GM12801 (cell line): ENCODE measurements around the gene FOXO3.

Experiments
- TF ChIP-seq, protein P1 (sequence below): IDR thresholded peaks from one replicate; pipeline ENCODE4 v1.5.1; 2011; ENCODE audit warnings: control low read depth; ENCODE audit not compliant: insufficient read length; ENCODE audit errors: extremely low read depth

The FOXO3 gene

DNA sequence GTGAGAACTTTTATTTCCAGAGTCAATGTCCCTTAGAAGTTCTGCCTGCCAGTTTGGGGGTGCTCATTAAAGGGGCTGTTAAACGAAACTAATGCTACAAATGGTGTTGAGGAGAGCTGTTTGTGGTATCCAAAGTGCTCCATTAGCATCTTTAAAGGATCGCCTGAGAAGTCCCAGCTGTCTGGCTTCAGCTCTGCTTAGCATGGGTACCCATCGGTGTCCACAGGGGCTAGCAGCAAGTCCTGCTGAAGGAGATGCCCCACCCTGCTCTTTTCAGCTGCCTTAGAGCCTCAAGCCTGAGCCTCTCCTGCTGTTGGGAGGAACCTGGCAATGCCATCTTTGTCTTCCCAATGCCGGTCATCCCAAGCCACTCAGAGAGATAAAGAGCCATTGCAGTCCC lies 111.1 kb downstream of the FOXO3 start:
- TF ChIP-seq, protein P1, sequence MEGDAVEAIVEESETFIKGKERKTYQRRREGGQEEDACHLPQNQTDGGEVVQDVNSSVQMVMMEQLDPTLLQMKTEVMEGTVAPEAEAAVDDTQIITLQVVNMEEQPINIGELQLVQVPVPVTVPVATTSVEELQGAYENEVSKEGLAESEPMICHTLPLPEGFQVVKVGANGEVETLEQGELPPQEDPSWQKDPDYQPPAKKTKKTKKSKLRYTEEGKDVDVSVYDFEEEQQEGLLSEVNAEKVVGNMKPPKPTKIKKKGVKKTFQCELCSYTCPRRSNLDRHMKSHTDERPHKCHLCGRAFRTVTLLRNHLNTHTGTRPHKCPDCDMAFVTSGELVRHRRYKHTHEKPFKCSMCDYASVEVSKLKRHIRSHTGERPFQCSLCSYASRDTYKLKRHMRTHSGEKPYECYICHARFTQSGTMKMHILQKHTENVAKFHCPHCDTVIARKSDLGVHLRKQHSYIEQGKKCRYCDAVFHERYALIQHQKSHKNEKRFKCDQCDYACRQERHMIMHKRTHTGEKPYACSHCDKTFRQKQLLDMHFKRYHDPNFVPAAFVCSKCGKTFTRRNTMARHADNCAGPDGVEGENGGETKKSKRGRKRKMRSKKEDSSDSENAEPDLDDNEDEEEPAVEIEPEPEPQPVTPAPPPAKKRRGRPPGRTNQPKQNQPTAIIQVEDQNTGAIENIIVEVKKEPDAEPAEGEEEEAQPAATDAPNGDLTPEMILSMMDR, result no peak

DNA sequence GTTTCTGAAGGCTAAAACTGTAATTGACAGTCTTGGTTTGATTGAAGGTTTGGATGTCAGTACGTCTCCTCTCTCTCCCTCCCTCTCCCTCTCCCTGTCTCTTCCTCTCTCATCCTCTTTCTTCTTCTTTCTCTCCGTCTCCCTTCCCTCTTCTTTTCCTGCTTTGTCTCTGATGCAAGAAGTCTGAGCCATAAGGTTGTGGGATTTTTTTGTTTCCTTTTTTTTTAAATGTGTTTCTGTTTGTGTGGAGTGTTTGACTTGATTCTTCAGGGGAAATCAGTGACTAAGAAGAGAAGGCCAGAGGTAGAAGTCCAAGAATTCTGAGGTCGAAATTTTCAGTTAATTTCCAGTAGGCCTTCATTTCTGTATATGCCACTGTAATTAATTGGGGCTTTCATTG lies 111.9 kb downstream of the FOXO3 start:
- TF ChIP-seq, protein P1, result no peak

DNA sequence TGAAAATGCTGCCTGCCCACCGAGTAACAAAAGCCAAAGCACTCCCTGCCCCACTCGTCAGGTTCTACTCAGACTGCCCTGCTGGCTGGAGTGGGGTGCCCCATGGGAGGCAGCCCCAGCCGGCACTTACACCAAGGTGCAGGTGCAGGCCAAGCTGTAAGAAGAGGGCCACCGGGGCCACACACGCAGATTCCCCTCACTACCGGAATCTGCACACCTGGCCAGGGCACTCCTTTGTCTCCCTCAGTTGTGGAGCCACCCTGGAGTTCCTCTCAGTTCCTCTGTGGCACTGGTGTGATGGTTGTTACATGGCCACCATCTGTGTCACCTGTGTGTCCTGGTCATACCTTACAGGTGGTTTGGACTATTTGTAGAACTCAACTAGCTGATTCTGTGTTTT lies 112.4 kb downstream of the FOXO3 start:
- TF ChIP-seq, protein P1, result no peak

DNA sequence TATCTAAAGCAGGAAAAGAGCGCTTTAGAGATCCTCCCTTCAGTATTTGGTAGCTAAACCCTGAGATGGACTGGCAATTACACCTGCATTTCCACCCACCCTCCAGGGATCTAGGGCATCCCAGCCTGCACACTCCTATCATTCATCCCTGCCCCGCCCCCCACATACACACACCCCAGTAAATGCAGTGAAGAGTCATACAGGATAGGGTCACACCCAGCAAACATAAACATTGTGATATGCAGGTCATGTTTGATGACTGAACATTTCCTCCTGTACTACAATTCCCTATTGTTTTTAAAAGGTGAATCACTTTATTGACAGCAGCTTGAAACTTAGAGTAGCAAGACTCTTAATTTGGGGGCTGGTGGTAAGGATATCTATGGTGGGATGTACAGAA lies 112.9 kb downstream of the FOXO3 start:
- TF ChIP-seq, protein P1, result no peak

DNA sequence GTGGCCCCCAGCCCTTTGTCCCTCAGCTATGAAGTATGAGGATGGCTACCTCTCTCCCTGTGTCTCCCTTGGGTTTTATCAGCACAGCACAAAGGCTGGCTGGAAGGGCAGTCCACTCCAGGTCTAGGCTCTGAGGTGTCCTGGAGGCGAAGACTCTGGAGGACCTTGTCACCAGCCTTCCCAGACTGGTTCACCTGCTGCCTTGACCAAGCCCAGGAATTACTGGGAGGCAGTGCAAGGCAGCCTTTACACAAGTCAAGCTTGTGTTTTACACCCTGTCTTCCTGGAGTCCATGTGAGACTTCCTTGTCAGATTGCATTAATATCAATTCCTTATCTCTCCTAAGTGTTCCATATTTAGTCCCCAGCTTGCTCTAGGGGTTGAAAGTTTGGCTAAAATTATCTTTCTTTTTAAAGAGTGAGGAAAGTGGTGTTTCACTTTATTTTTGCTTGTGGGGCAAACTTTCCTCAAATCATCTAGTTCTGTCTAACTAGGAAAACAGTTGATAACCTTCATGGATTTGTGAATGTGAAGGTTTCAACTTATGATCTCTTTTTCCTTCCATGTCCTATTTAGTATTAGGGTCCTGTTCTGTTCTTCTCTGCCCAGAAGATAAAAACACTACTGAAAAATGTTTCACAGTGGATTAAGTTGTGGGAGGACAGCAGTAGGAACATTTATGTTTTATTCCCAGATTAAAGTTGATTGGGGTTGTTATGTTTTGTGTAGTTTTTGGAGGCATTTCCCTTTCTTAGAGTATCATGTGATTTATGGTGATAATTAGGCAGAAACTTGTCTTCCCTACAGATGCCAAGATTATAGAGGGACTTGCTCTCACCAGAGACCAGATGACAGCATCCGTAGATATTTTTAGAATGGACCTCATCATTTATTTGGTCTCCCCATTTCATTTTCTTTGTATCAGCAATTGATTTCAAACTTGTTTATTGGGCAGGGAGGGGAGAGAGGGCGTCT lies 114.8 kb downstream of the FOXO3 start:
- TF ChIP-seq, protein P1, result no peak

DNA sequence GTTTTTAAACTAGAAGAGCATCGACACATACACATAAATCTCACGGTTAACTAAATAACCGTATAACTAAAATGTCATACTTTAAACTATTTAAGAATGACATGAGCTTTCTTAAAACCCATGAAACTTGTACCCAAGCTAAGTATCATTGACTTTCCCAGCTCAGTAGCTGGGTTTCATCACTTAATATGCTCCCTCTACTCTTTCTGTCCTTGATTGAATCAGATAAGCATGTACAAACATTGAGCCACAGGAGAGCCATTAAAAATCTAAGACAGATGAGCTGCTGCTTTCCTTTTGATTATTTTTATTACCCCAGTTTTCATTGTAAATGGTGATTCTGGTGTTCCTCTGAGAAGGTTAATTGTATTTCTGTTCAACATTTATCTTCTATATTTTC lies 115.8 kb downstream of the FOXO3 start:
- TF ChIP-seq, protein P1, result no peak

DNA sequence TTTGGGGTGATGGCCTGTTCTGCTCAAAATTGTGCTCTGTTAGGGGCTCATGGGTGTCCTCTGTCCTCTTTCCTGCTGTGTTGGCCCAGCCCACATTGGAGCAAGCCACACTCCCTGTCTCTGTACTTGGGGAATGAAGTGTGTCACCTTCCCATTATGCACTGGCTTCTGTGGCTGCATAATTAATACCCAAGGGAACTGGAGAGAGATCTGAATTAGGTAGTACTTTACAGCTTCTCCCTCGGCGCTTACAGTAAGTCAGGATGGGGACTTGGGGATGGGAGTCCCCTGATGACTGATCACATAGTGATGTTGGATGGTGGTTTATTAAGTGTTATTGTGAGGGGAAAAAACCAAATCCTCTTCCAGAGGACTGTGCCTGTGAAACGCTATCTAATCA lies 116.6 kb downstream of the FOXO3 start:
- TF ChIP-seq, protein P1, result no peak
